HEK293T (cell line): Measurements from ENCODE around the gene RHOG.

Source experiments
- BHLHE40 ChIP-seq: fragments of 450-650 bp; IDR thresholded peaks from 2 replicates; pipeline ENCODE4 v1.6.1; 2016; ENCODE audit warnings: mild to moderate bottlenecking, moderate library complexity, borderline replicate concordance
- FOXK2 ChIP-seq: fragments of 450-650 bp; IDR thresholded peaks from 2 replicates; pipeline ENCODE4 v1.6.1; 2016; ENCODE audit warnings: mild to moderate bottlenecking
- SP1 ChIP-seq: fragments of 450-650 bp; IDR thresholded peaks from 2 replicates; pipeline ENCODE4 v1.6.1; 2017
- SUZ12 ChIP-seq: fragments of 450-650 bp; IDR thresholded peaks from 2 replicates; pipeline ENCODE4 v1.6.1; 2016; ENCODE audit warnings: mild to moderate bottlenecking
- ZNF384 ChIP-seq: fragments of 450-650 bp; IDR thresholded peaks from 2 replicates; pipeline ENCODE4 v1.6.1; 2016
- TF ChIP-seq, protein P1 (sequence below): fragments of 450-650 bp; IDR thresholded peaks from 2 replicates; pipeline ENCODE4 v1.6.1; 2016

DNA sequence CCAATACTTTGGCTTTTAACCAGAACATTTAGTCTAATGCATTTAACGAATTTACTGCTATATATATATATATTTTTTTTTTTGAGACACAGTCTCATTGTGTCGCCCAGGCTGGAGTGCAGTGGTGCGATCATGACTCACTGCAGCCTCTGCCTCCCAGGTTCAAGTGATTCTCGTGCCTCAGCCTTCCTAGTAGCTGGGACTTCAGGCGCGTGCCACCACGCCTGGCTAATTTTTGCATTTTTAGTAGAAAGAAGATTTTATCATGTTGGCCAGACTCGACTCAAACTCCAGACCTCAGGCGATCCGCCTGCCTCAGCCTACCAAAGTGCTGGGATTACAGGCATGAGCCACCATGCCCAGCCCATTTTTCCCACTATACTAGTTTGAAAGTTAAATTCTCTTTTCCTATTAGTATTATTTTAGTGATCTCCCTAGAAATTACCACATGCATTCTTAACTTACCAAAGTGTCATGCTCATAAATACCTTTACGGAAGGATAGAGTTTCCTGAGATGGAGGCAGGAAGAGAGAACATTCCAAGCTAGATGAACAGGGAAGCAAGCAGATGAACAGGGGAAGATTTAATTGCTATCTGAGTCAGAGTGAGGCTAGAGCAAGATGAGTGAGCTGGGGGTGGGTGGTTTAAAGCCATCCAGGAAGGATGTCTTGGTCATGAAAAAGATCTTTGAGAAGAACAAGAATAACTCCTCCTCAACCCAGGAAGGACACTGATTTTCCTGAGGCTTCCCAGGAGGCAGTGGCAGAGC is 36.8 kb downstream of the RHOG start:
- TF ChIP-seq, protein P1, sequence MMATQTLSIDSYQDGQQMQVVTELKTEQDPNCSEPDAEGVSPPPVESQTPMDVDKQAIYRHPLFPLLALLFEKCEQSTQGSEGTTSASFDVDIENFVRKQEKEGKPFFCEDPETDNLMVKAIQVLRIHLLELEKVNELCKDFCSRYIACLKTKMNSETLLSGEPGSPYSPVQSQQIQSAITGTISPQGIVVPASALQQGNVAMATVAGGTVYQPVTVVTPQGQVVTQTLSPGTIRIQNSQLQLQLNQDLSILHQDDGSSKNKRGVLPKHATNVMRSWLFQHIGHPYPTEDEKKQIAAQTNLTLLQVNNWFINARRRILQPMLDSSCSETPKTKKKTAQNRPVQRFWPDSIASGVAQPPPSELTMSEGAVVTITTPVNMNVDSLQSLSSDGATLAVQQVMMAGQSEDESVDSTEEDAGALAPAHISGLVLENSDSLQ: no peak
- no peak for TF ChIP-seq SUZ12
- no peak for TF ChIP-seq BHLHE40
- no peak for TF ChIP-seq ZNF384
- no peak for TF ChIP-seq FOXK2
- TF ChIP-seq SP1: no peak
